ENCODE results near the gene ACTR3C.

GRCh38 chr7:150333659-150334058, 10.3 kb upstream of the ACTR3C start:
- TF ChIP-seq POLR2A (IDR thresholded peaks at IDR 0.05), result no peak
- TF ChIP-seq CTCF (IDR thresholded peaks at IDR 0.05 in 4 of 5, conservative IDR thresholded peaks at IDR 0.05 in 1 of 5), result no peak
